Karpas-422 (cell line): Measurements from ENCODE around the gene L3MBTL2. TPM values are rescaled to one million over a fixed set of nuclear protein-coding genes. Genes with fewer than 3 reads are reported as not detected.
"Not testable (repeated sequence)": the region's sequence is repeated elsewhere in the genome, so short reads cannot be mapped to it uniquely, and the experiment has no call there.

ENCODE experiments used
- DNase-seq: peaks from one replicate; pipeline ENCODE4 v3.0.0-alpha.2; 2015
- H2AFZ ChIP-seq: fragments of 200-600 bp; sonication (generic); 2 replicates; pipeline ENCODE4 v1.6.1; 2014; ENCODE audit warnings: antibody characterized with exemption, low read length, mixed read lengths
- H3K27ac ChIP-seq: fragments of 200-600 bp; sonication (generic); 2 replicates; pipeline ENCODE4 v1.5.1; 2014; ENCODE audit warnings: mild to moderate bottlenecking, low read length, moderate library complexity
- H3K27me3 ChIP-seq: fragments of 200-600 bp; sonication (generic); 2 replicates; pipeline ENCODE4 v1.6.1; 2014; ENCODE audit warnings: low read length, mixed read lengths
- H3K36me3 ChIP-seq: fragments of 200-600 bp; sonication (generic); 2 replicates; pipeline ENCODE4 v1.6.1; 2014; ENCODE audit warnings: low read length, mixed read lengths; ENCODE audit not compliant: insufficient read depth
- H3K4me1 ChIP-seq: fragments of 200-600 bp; sonication (generic); 2 replicates; pipeline ENCODE4 v1.6.1; 2014; ENCODE audit warnings: mild to moderate bottlenecking, low read length, mixed read lengths
- H3K4me2 ChIP-seq: fragments of 200-600 bp; sonication (generic); 2 replicates; pipeline ENCODE4 v1.6.1; 2014; ENCODE audit warnings: low read length, low read depth, mild to moderate bottlenecking; ENCODE audit not compliant: poor library complexity, severe bottlenecking
- H3K4me3 ChIP-seq: fragments of 200-600 bp; sonication (generic); 2 replicates; pipeline ENCODE4 v1.5.1; 2014; ENCODE audit warnings: mild to moderate bottlenecking, antibody characterized with exemption, low read length, mixed read lengths
- H3K79me2 ChIP-seq: fragments of 200-600 bp; sonication (generic); 2 replicates; pipeline ENCODE4 v1.6.1; 2014; ENCODE audit warnings: mild to moderate bottlenecking, low read length, mixed read lengths
- H3K9ac ChIP-seq: fragments of 200-600 bp; sonication (generic); 2 replicates; pipeline ENCODE4 v1.6.0; 2014; ENCODE audit warnings: low read length
- H3K9me2 ChIP-seq: fragments of 200-600 bp; sonication (generic), shearing (Covaris generic); replicated peaks from 2 replicates; pipeline ENCODE4 v1.6.0; 2014; ENCODE audit warnings: mild to moderate bottlenecking, low read length, moderate library complexity; ENCODE audit not compliant: insufficient read depth
- H3K9me3 ChIP-seq: fragments of 300-700, 200-600 bp; sonication (generic); 2 replicates; pipeline ENCODE4 v1.6.1; 2014; ENCODE audit warnings: low read length, mixed read lengths
- H4K20me1 ChIP-seq: fragments of 200-600 bp; sonication (generic); 2 replicates; pipeline ENCODE4 v1.6.1; 2014; ENCODE audit warnings: mild to moderate bottlenecking, antibody characterized with exemption, low read length, low read depth; ENCODE audit not compliant: insufficient read depth
- total RNA-seq: library from RNA; depleted of rRNA; stranded (reverse); fragments of >200 nt; shearing (Covaris generic); gene quantifications from 2 replicates; pipeline ENCODE4 v1.2.3, GENCODE V29; 2014; ENCODE audit warnings: low replicate concordance

L3MBTL2 gene
- total RNA-seq, 1 experiment from 2014 or later, result 19.9 TPM

DNA sequence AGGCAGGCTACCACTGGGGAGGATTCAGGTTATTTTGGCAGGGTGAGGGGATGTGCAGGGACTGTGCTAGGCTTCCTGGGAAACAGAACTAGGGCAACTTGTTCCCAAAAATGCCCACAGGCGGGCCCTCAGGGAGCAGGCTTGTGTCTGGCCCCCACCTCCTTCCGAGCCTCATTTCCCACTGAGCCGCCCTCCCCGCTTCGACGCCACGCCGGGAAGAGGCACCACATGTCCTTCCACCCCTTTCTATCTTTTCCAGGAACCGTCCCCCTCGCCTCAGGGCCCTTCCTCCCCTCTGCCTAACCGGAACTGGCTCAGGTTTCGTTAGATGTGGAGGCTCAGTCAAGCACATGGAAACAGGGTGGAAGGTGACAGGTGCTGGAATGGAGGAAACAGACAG, 45.0 kb downstream of the L3MBTL2 start:
- H3K79me2 ChIP-seq, result no peaks in the 10 kb centered on the region
- H3K9me3 ChIP-seq, result no peaks in the 10 kb centered on the region
- no peaks in the 10 kb centered on the region for H3K4me1 ChIP-seq
- no peak for DNase-seq
- H3K4me2 ChIP-seq, result no peak overlapping the region
- no peak overlapping the region for H2AFZ ChIP-seq
- no peak overlapping the region for H3K4me3 ChIP-seq
- no peaks in the 10 kb centered on the region for H3K27me3 ChIP-seq
- peaks cover 26% of the 10 kb centered on the region for H3K36me3 ChIP-seq
- no peak overlapping the region for H3K27ac ChIP-seq
- no peaks in the 10 kb centered on the region; the same call in 1 of the 2 replicates for H4K20me1 ChIP-seq
- H3K9me2 ChIP-seq, result no peaks in the 10 kb centered on the region
- no peak overlapping the region for H3K9ac ChIP-seq

DNA sequence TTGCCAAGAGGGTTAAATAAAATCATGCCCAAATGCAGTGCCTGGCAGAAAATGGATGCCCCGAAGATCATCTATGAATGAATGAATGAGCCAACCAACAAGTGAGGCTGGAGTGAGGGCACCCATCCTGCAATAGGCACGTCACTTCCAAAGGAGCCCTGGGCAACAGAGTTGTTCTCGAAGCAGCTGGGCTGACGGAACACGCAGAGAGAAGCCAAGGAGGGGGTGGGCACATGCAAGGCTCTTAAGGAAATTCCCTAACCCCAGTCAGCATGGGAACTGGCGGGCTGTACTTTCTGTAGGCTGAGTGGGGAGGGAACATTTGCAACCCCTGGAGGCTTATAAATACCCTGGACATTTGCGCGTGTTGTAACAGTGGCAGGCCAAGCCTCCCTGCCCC, 47.3 kb downstream of the L3MBTL2 start:
- no peaks in the 10 kb centered on the region for H3K9me2 ChIP-seq
- no peaks in the 10 kb centered on the region; the same call in 1 of the 2 replicates for H4K20me1 ChIP-seq
- no peak overlapping the region for H3K9ac ChIP-seq
- no peaks in the 10 kb centered on the region for H3K9me3 ChIP-seq
- H3K79me2 ChIP-seq, result no peaks in the 10 kb centered on the region
- no peaks in the 10 kb centered on the region for H3K4me1 ChIP-seq
- H3K27me3 ChIP-seq, result no peaks in the 10 kb centered on the region
- H3K4me2 ChIP-seq, result no peak overlapping the region
- peaks cover 26% of the 10 kb centered on the region for H3K36me3 ChIP-seq
- no peak overlapping the region for H3K4me3 ChIP-seq
- H2AFZ ChIP-seq, result no peak overlapping the region
- no peak overlapping the region for H3K27ac ChIP-seq
- no peak for DNase-seq

DNA sequence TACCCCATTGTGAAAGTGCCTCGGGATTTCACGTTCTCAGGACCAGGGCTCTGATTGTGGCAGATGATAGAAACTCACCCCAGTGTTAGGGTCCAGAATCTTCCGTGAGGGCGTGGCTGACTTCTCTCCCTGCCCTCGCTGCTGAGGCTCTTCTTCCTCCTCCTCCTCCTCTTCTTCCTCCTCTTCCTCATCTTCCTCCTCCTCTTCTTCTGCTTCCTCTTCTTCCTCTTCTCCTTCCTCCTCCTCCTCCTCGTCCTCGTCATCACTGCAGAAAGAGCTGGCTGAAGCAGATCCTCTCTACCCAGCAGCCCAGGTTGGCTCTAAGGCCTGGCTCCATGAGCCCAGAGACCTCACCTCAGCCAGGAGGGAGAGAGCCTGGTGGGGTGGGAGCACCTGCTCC, 49.1 kb downstream of the L3MBTL2 start:
- Histone ChIP-seq H3K27ac (no peak overlapping the region), H3K4me3 (no peak overlapping the region), H4K20me1 (no peaks in the 10 kb centered on the region; the same call in 1 of the 2 replicates), H3K9me2 (no peaks in the 10 kb centered on the region), H3K79me2 (no peaks in the 10 kb centered on the region), H3K9ac (no peak overlapping the region), H3K4me2 (no peak overlapping the region), H3K27me3 (no peaks in the 10 kb centered on the region), H3K36me3 (peaks cover 31% of the 10 kb centered on the region), H3K9me3 (no peaks in the 10 kb centered on the region), H3K4me1 (no peaks in the 10 kb centered on the region), H2AFZ (no peak overlapping the region)
- DNase-seq, result no peak

DNA sequence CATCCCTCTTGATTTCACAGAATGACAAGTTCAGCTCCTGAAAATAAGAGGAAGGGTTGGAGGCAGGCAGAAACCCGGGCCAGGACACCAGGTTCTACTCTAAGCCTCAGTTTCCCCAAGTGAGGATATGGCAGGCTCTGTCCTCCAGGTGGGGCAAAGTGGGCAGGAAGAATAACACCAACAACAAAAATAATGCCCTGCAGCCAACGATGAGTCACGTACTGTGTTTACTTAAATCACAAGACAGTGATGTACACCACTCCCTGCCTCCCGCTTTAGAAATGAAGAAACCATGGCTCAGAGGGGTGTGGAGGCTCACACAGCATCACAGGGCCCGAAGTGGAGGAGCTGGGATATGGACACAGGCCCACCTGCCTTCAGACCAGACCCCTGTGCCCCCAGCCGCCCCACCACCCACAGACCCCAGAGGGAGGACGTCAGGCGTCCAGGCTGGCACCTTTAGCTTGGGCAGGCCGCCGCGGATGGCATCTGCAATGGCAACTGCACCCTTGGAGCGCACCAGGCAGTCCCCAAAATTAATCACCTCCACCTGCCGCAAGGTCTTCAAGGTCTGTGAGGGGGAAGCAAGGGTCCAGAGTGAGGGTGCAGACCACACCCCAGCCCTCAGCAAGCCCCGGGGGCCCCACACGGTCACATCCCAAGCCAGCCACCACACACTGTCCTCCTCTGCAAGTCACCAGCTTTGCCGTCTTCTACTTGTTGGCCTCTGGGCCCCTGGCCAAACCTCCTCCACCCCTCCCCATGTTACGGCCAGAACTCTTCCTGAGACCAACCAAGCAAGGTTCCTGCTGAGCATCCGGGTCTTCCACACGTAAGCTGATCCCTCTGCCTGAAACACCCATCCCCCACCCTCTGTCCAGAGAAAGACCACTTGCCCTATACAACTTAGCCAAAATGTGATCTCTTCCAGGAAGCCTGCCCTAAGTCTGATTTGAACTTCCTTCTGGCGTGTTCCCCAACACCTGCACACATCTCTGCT, 51.4 kb downstream of the L3MBTL2 start:
- Histone ChIP-seq H3K79me2 (no peaks in the 10 kb centered on the region), H4K20me1 (no peaks in the 10 kb centered on the region), H3K4me2 (no peak overlapping the region), H3K9me2 (no peaks in the 10 kb centered on the region), H3K9me3 (no peaks in the 10 kb centered on the region), H3K36me3 (peaks cover 30% of the 10 kb centered on the region), H2AFZ (no peak overlapping the region), H3K27me3 (no peaks in the 10 kb centered on the region), H3K4me1 (no peaks in the 10 kb centered on the region), H3K9ac (no peak overlapping the region), H3K4me3 (no peak overlapping the region), H3K27ac (no peak overlapping the region)
- no peak for DNase-seq

DNA sequence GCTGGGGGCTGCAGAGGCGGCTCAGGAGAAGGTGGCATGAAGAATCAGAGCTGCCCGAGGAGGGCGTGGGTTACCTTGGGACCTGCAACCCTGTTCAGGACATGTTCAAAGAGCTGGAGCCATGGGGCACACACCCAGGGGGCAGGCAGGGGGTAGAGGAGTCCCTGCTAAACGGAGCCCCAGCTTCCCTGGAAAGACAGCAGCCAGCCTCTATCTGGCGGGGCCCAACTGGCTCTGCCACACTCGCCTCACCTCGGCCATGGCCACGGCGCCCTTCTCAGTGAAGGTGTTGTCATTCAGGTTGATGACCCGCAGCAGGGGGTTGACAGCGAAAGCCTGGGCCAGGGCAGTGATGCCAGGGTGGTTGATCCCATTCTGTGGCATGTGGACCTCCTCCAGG, 52.6 kb downstream of the L3MBTL2 start:
- no peaks in the 10 kb centered on the region for H3K9me3 ChIP-seq
- no peak overlapping the region for H2AFZ ChIP-seq
- H3K27me3 ChIP-seq, result no peaks in the 10 kb centered on the region
- no peaks in the 10 kb centered on the region for H3K79me2 ChIP-seq
- no peaks in the 10 kb centered on the region for H4K20me1 ChIP-seq
- no peak for DNase-seq
- no peak overlapping the region for H3K4me2 ChIP-seq
- no peaks in the 10 kb centered on the region for H3K9me2 ChIP-seq
- H3K4me3 ChIP-seq, result no peak overlapping the region
- no peak overlapping the region for H3K9ac ChIP-seq
- no peaks in the 10 kb centered on the region for H3K4me1 ChIP-seq
- peaks cover 34% of the 10 kb centered on the region for H3K36me3 ChIP-seq
- H3K27ac ChIP-seq, result no peak overlapping the region

DNA sequence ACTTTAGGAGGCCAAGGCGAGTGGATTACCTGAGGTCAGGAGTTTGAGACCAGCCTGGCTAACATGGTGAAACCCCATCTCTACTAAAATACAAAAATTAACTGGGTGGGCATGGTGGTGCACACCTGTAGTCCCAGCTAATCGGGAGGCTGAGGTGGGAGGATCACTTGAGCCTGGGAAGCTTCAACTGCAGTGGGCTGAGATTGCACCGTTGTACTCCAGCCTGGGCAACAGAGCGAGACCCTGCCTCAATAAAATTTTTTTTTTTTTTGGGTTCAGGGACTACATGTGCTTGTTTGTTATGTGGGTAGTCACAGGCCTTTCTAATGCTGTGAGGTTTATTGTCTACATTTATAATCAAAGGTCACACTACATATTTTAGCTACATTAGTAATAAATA, 54.6 kb downstream of the L3MBTL2 start:
- H2AFZ ChIP-seq, DNase-seq, H3K4me2 ChIP-seq, H3K4me3 ChIP-seq, H3K9ac ChIP-seq, H3K9me3 ChIP-seq, H3K79me2 ChIP-seq, H3K27me3 ChIP-seq, H3K9me2 ChIP-seq, H3K27ac ChIP-seq, H3K4me1 ChIP-seq, H4K20me1 ChIP-seq: not testable (repeated sequence)
- H3K36me3 ChIP-seq, result peaks cover 34% of the 10 kb centered on the region

DNA sequence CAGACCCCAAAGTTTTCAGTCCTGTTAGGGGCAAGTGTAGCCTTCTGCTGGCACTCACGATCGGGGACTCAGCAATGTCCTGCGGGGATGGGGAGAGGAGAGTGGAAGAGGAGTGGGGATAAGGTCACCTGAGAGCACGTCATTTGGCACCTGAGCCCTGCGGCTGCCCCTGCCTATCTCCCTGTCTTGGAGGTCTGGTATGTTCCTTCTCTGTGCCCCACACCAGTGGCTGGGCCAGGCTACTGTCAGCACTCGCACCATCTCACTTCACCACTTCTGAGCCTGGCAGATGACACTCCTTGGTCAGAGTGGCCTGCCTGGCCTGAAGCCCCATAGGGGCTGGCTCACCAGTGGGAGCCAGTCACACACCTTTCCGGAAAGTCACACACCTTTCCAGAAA, 55.8 kb downstream of the L3MBTL2 start:
- Histone ChIP-seq H2AFZ (no peak overlapping the region), H4K20me1 (no peaks in the 10 kb centered on the region), H3K9me3 (no peaks in the 10 kb centered on the region), H3K4me2 (no peak overlapping the region), H3K4me3 (no peak overlapping the region), H3K4me1 (no peaks in the 10 kb centered on the region), H3K36me3 (peaks cover 32% of the 10 kb centered on the region), H3K9ac (no peak overlapping the region), H3K27ac (no peak overlapping the region), H3K27me3 (no peaks in the 10 kb centered on the region), H3K9me2 (no peaks in the 10 kb centered on the region), H3K79me2 (no peaks in the 10 kb centered on the region)
- DNase-seq, result no peak

DNA sequence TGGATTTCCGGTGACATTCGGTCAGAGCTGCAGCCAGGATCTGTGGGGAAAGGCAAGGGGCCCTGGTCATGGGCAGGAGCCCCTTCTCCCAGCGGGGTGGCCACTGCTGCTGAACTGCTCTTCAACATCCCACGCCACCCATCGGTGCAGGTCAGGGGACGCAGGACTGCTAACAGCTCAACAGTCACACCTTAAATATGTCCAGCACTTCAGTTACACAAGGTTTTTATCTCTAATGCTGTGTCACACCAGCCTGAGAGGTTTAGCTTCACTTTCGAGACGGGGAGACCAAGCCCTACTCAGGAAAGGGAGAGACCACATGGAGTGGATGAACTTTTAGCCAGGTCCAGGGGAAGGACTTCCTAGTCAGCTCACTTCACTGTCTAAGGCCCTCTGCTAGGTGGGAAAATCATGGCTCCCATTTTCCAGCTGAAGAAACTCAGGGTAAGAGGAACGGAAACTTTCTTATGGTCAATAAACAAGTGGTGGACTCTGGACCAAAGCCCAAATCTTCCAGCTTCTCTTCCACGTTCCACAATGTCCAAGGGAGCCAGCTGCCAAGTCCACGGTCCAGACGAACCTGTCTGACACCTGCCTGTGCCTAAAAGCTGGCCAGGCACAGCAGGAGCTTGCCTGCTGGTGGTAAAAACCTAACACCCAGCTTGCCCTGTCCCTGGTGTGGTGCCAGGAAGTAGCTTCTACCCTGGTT, 56.6 kb downstream of the L3MBTL2 start:
- no peak overlapping the region for H3K4me3 ChIP-seq

More for the DNA sequence above, 56.6 kb downstream of the L3MBTL2 start:
- Histone ChIP-seq H3K79me2 (no peaks in the 10 kb centered on the region), H3K9me3 (no peaks in the 10 kb centered on the region), H3K27me3 (no peaks in the 10 kb centered on the region), H3K27ac (no peak overlapping the region), H4K20me1 (no peaks in the 10 kb centered on the region), H3K4me2 (no peak overlapping the region), H2AFZ (no peak overlapping the region), H3K9me2 (no peaks in the 10 kb centered on the region), H3K4me1 (no peaks in the 10 kb centered on the region), H3K36me3 (peaks cover 32% of the 10 kb centered on the region), H3K9ac (no peak overlapping the region)
- no peak for DNase-seq
